GM23338 (cell line): ENCODE measurements around the gene IMPDH1. TPM values are rescaled to one million over a fixed set of nuclear protein-coding genes. Genes with fewer than 3 reads are reported as not detected.
A peak's percentile ranks its signal among the peaks of the same experiment; 100 is the strongest.

ENCODE experiments used
- ATAC-seq: fragments of 200-7000 bp; cut with Tn5 transposase; 3 replicates; pipeline ENCODE4 v1.9.1; 2020
- DNase-seq: peaks from one replicate; pipeline ENCODE4 v3.0.0-alpha.2; 2015; ENCODE audit warnings: low spot score
- H2AFZ ChIP-seq: fragments of 200-600 bp; sonication (generic); 2 replicates; pipeline ENCODE4 v1.8.0; 2016; ENCODE audit warnings: antibody characterized with exemption, mild to moderate bottlenecking, moderate library complexity
- H3F3A ChIP-seq: fragments of 200-600 bp; sonication (generic); replicated peaks from 2 replicates; pipeline ENCODE4 v1.8.0; 2017; ENCODE audit warnings: antibody characterized with exemption, mixed run types, low read depth
- H3K27ac ChIP-seq: fragments of 200-600 bp; sonication (generic); 2 replicates; pipeline ENCODE4 v1.6.1; 2016; ENCODE audit warnings: low read depth
- H3K27me3 ChIP-seq: fragments of 200-600 bp; sonication (generic); 2 replicates; pipeline ENCODE4 v1.8.0; 2016; ENCODE audit warnings: mild to moderate bottlenecking, mixed run types, moderate library complexity; ENCODE audit not compliant: insufficient read depth
- H3K36me3 ChIP-seq: fragments of 200-600 bp; sonication (generic); 2 replicates; pipeline ENCODE4 v1.8.0; 2016; ENCODE audit warnings: mild to moderate bottlenecking; ENCODE audit not compliant: insufficient read depth
- H3K4me1 ChIP-seq: fragments of 200-600 bp; sonication (generic); 2 replicates; pipeline ENCODE4 v1.8.0; 2016; ENCODE audit warnings: mild to moderate bottlenecking, moderate library complexity; ENCODE audit not compliant: insufficient read depth
- H3K4me2 ChIP-seq: fragments of 200-600 bp; sonication (generic); 2 replicates; pipeline ENCODE4 v1.7.1; 2017; ENCODE audit warnings: mixed run types
- H3K4me3 ChIP-seq: fragments of 200-600 bp; sonication (generic); 2 replicates; pipeline ENCODE4 v1.6.1; 2016; ENCODE audit warnings: mixed run types
- H3K79me2 ChIP-seq: fragments of 200-600 bp; sonication (generic); replicated peaks from 2 replicates; pipeline ENCODE4 v1.8.0; 2017; ENCODE audit warnings: mild to moderate bottlenecking; ENCODE audit not compliant: insufficient read depth
- H3K9me2 ChIP-seq: fragments of 200-600 bp; sonication (generic); 2 replicates; pipeline ENCODE4 v1.8.0; 2017; ENCODE audit not compliant: insufficient read depth
- H4K20me1 ChIP-seq: fragments of 200-600 bp; sonication (generic); replicated peaks from 2 replicates; pipeline ENCODE4 v1.8.0; 2017; ENCODE audit warnings: mild to moderate bottlenecking; ENCODE audit not compliant: insufficient read depth
- H3K27ac Mint-ChIP-seq: 2 replicates; pipeline ENCODE4 v1.8.0; 2020; ENCODE audit warnings: inconsistent platforms, mild to moderate bottlenecking, moderate library complexity, mixed read lengths
- H3K27me3 Mint-ChIP-seq: 3 replicates; pipeline ENCODE4 v1.8.0; 2022; ENCODE audit warnings: low read depth, mild to moderate bottlenecking, moderate library complexity, mixed read lengths, inconsistent platforms; ENCODE audit not compliant: insufficient read depth, poor library complexity
- H3K36me3 Mint-ChIP-seq: 3 replicates; pipeline ENCODE4 v1.8.0; 2021; ENCODE audit warnings: low read depth, mild to moderate bottlenecking, inconsistent platforms, moderate library complexity, mixed read lengths
- H3K4me1 Mint-ChIP-seq: 3 replicates; pipeline ENCODE4 v1.8.0; 2020; ENCODE audit warnings: mild to moderate bottlenecking, inconsistent platforms, mixed read lengths
- H3K4me3 Mint-ChIP-seq: 3 replicates; pipeline ENCODE4 v1.8.0; 2021; ENCODE audit warnings: moderate library complexity, mild to moderate bottlenecking, inconsistent platforms, mixed read lengths
- H3K9me3 Mint-ChIP-seq: 3 replicates; pipeline ENCODE4 v1.8.0; 2020; ENCODE audit warnings: moderate library complexity, mild to moderate bottlenecking, inconsistent platforms, mixed read lengths
- CREB1 ChIP-seq: fragments of 250-450 bp; sonication (Bioruptor Pico); IDR thresholded peaks from 2 replicates; pipeline ENCODE4 v1.5.0; 2020; ENCODE audit warnings: low read depth, mild to moderate bottlenecking, moderate library complexity
- CTCF ChIP-seq, 2 experiments: fragments of 200-600 bp in 1 of 2; sonication (generic) in 1 of 2; conservative IDR thresholded peaks; 2 replicates each; pipeline versions ENCODE4 v1.5.1 to v1.6.1; 2016 to 2017; ENCODE audit warnings: antibody characterized with exemption in 2 of 2, low read depth in 2 of 2, mild to moderate bottlenecking in 2 of 2, moderate library complexity in 1 of 2
- ETS1 ChIP-seq: IDR thresholded peaks from 2 replicates; pipeline ENCODE4 v1.6.1; 2016; ENCODE audit warnings: antibody characterized with exemption
- EZH2 ChIP-seq: fragments of 200-600 bp; sonication (generic); IDR thresholded peaks from one replicate; pipeline ENCODE4 v1.8.0; 2017; ENCODE audit warnings: antibody characterized with exemption, mild to moderate bottlenecking, low read depth; ENCODE audit not compliant: unreplicated experiment
- EZH2phosphoT487 ChIP-seq: fragments of 200-600 bp; sonication (generic); IDR thresholded peaks from one replicate; pipeline ENCODE4 v1.8.1; 2018; ENCODE audit warnings: antibody characterized with exemption; ENCODE audit not compliant: unreplicated experiment
- JUNB ChIP-seq: IDR thresholded peaks from one replicate; pipeline ENCODE4 v1.6.1; 2016; ENCODE audit warnings: antibody characterized with exemption; ENCODE audit not compliant: unreplicated experiment
- NANOG ChIP-seq: IDR thresholded peaks from 2 replicates; pipeline ENCODE4 v1.6.1; 2016; ENCODE audit warnings: antibody characterized with exemption, borderline replicate concordance
- POLR2AphosphoS5 ChIP-seq: IDR thresholded peaks from 2 replicates; pipeline ENCODE4 v1.6.1; 2016; ENCODE audit warnings: antibody characterized with exemption, low read depth
- REST ChIP-seq: IDR thresholded peaks from one replicate; pipeline ENCODE4 v1.6.1; 2018; ENCODE audit warnings: antibody characterized with exemption; ENCODE audit not compliant: unreplicated experiment
- STAT1 ChIP-seq: IDR thresholded peaks from one replicate; pipeline ENCODE4 v1.6.1; 2016; ENCODE audit warnings: antibody characterized with exemption; ENCODE audit not compliant: unreplicated experiment
- ZNF114 ChIP-seq: fragments of 250-450 bp; sonication (Bioruptor Pico); IDR thresholded peaks from 2 replicates; pipeline ENCODE4 v1.5.0; 2020; ENCODE audit warnings: mild to moderate bottlenecking, moderate library complexity
- ZNF331 ChIP-seq: fragments of 250-450 bp; sonication (Bioruptor Pico); IDR thresholded peaks from 2 replicates; pipeline ENCODE4 v1.5.0; 2020; ENCODE audit warnings: low read depth, mild to moderate bottlenecking, moderate library complexity
- ZNF462 ChIP-seq: fragments of 250-450 bp; sonication (Bioruptor Pico); IDR thresholded peaks from 2 replicates; pipeline ENCODE4 v1.5.0; 2020; ENCODE audit warnings: mild to moderate bottlenecking, moderate library complexity
- polyA plus RNA-seq: library from polyadenylated mRNA; unstranded; fragments of >200 nt; fragmentation: Nextera tagmentation; extraction: Ambion mirVana; gene quantifications from 2 replicates; pipeline ENCODE4 v1.2.1, GENCODE V29; 2016
- total RNA-seq: library from RNA; depleted of rRNA; stranded (reverse); fragments of >200 nt; shearing (Covaris generic); gene quantifications from 2 replicates; pipeline ENCODE4 v1.2.3, GENCODE V29; 2014

IMPDH1 gene
- total and polyA plus RNA-seq, 2 experiments from 2014 or later = 16.4 to 48.3 TPM

- no peaks in the 10 kb centered on the region for H3K36me3 Mint-ChIP-seq
Observed at GRCh38 chr7:128352153-128352537, 57.6 kb downstream of the IMPDH1 start.

More at GRCh38 chr7:128352153-128352537, 57.6 kb downstream of the IMPDH1 start:
- no peak overlapping the region for H3K27ac ChIP-seq
- H3K27me3 Mint-ChIP-seq = peaks cover 48% of the 10 kb centered on the region
- DNase-seq (peak; percentile 95), ATAC-seq (peak; percentile 79)
- H4K20me1 ChIP-seq = no peaks in the 10 kb centered on the region
- no peaks in the 10 kb centered on the region for H3K36me3 ChIP-seq
- no peaks in the 10 kb centered on the region for H3K79me2 ChIP-seq
- peak overlapping the region; percentile 32; the same call in 1 of the 2 replicates for H3K4me3 ChIP-seq
- no peak overlapping the region for H3K27ac Mint-ChIP-seq
- peaks cover 4% of the 10 kb centered on the region; the same call in 1 of the 2 replicates for H3K4me1 ChIP-seq
- H3K4me1 Mint-ChIP-seq = peaks cover 9% of the 10 kb centered on the region
- TF ChIP-seq POLR2AphosphoS5 = no peak
- no peak for TF ChIP-seq ZNF114 (CRISPR knock-in tag)
- TF ChIP-seq NANOG = no peak
- no peak for TF ChIP-seq ETS1
- no peak for TF ChIP-seq EZH2phosphoT487
- no peak for TF ChIP-seq JUNB
- no peak for TF ChIP-seq ZNF331
- TF ChIP-seq CREB1 (CRISPR knock-in tag) = peak; percentile 56; the same call in 1 of the 2 replicates
- TF ChIP-seq CTCF (conservative IDR thresholded peaks at IDR 0.05; ENCODE audit: low read depth in 2 of 2) = peak; percentile 48 to 87
- no peak for TF ChIP-seq REST
- TF ChIP-seq STAT1 = no peak
- TF ChIP-seq EZH2 = no peak
- TF ChIP-seq ZNF462 (CRISPR knock-in tag) = no peak
- H3K9me2 ChIP-seq = no peaks in the 10 kb centered on the region
- no peaks in the 10 kb centered on the region for H3F3A ChIP-seq
- peak overlapping the region; percentile 60; the same call in 1 of the 2 replicates for H3K4me2 ChIP-seq
- H3K4me3 Mint-ChIP-seq = no peak overlapping the region
- H3K27me3 ChIP-seq = peaks cover 84% of the 10 kb centered on the region
- H2AFZ ChIP-seq = no peak overlapping the region
- H3K9me3 Mint-ChIP-seq = no peaks in the 10 kb centered on the region; the same call in 2 of the 3 replicates
